ENCODE measurements around the gene P3H3. TPM values are rescaled to one million over a fixed set of nuclear protein-coding genes. Genes with fewer than 3 reads are reported as not detected.

P3H3 gene
- total and polyA plus RNA-seq, 2 of the 4 experiments (the other 2 are of a cell fraction), result 27.8 to 83.9 TPM

Other genes starting within 250 kb of the P3H3 start
- 262 and 279 TPM in 2 replicates for gene CHD4, start 221.0 kb upstream of the P3H3 start, total RNA-seq (2012; rRNA removed)
- 99.8 and 116 TPM in 2 replicates for gene CHD4, start 221.0 kb upstream of the P3H3 start, polyA plus RNA-seq (2012; rRNA removed)
- gene LPAR5, start 192.4 kb upstream of the P3H3 start, total RNA-seq (2012; rRNA removed), result not detected in 2 replicates
- not detected in 2 replicates for gene LPAR5, start 192.4 kb upstream of the P3H3 start, polyA plus RNA-seq (2012; rRNA removed)
- not detected in 2 replicates for gene ACRBP, start 181.0 kb upstream of the P3H3 start, total RNA-seq (2012; rRNA removed)
- gene ACRBP, start 181.0 kb upstream of the P3H3 start, polyA plus RNA-seq (2012; rRNA removed), result 0.27 and 0.38 TPM in 2 replicates
- gene ING4, start 165.3 kb upstream of the P3H3 start, total RNA-seq (2012; rRNA removed), result 22.0 and 25.3 TPM in 2 replicates
- gene ING4, start 165.3 kb upstream of the P3H3 start, polyA plus RNA-seq (2012; rRNA removed), result 31.1 and 47.5 TPM in 2 replicates
- gene ZNF384, start 139.0 kb upstream of the P3H3 start, total RNA-seq (2012; rRNA removed), result 16.3 and 17.5 TPM in 2 replicates
- 53.7 and 55.6 TPM in 2 replicates for gene ZNF384, start 139.0 kb upstream of the P3H3 start, polyA plus RNA-seq (2012; rRNA removed)
- under 0.01 and 0.18 TPM in 2 replicates for gene PIANP, start 127.6 kb upstream of the P3H3 start, total RNA-seq (2012; rRNA removed)
- 5.4 and 6.8 TPM in 2 replicates for gene PIANP, start 127.6 kb upstream of the P3H3 start, polyA plus RNA-seq (2012; rRNA removed)
- gene COPS7A, start 104.4 kb upstream of the P3H3 start, total RNA-seq (2012; rRNA removed), result 51.4 and 58.8 TPM in 2 replicates
- gene COPS7A, start 104.4 kb upstream of the P3H3 start, polyA plus RNA-seq (2012; rRNA removed), result 135 and 138 TPM in 2 replicates
- 236 and 244 TPM in 2 replicates for gene MLF2, start 75.3 kb upstream of the P3H3 start, total RNA-seq (2012; rRNA removed)
- 359 and 403 TPM in 2 replicates for gene MLF2, start 75.3 kb upstream of the P3H3 start, polyA plus RNA-seq (2012; rRNA removed)
- 11.4 and 17.2 TPM in 2 replicates for gene PTMS, start 62.0 kb upstream of the P3H3 start, total RNA-seq (2012; rRNA removed)
- 275 and 288 TPM in 2 replicates for gene PTMS, start 62.0 kb upstream of the P3H3 start, polyA plus RNA-seq (2012; rRNA removed)
- not detected in 2 replicates for gene LAG3, start 55.9 kb upstream of the P3H3 start, total RNA-seq (2012; rRNA removed)
- 0.41 and 0.66 TPM in 2 replicates for gene LAG3, start 55.9 kb upstream of the P3H3 start, polyA plus RNA-seq (2012; rRNA removed)
- 4.2 and 5.7 TPM in 2 replicates for gene CD4, start 38.9 kb upstream of the P3H3 start, total RNA-seq (2012; rRNA removed)
- gene CD4, start 38.9 kb upstream of the P3H3 start, polyA plus RNA-seq (2012; rRNA removed), result 15.0 and 15.7 TPM in 2 replicates
- 1.7 and 2.9 TPM in 2 replicates for gene GPR162, start 6.6 kb upstream of the P3H3 start, total RNA-seq (2012; rRNA removed)
- 6.0 and 7.8 TPM in 2 replicates for gene GPR162, start 6.6 kb upstream of the P3H3 start, polyA plus RNA-seq (2012; rRNA removed)
- gene GNB3, start 12.5 kb downstream of the P3H3 start, total RNA-seq (2012; rRNA removed), result 0.56 and 0.72 TPM in 2 replicates
- 20.5 and 20.7 TPM in 2 replicates for gene GNB3, start 12.5 kb downstream of the P3H3 start, polyA plus RNA-seq (2012; rRNA removed)
- 23.5 and 30.3 TPM in 2 replicates for gene CDCA3, start 22.9 kb downstream of the P3H3 start, total RNA-seq (2012; rRNA removed)
- gene CDCA3, start 22.9 kb downstream of the P3H3 start, polyA plus RNA-seq (2012; rRNA removed), result 61.0 and 67.5 TPM in 2 replicates
- gene USP5, start 23.7 kb downstream of the P3H3 start, total RNA-seq (2012; rRNA removed), result 119 and 125 TPM in 2 replicates
- gene USP5, start 23.7 kb downstream of the P3H3 start, polyA plus RNA-seq (2012; rRNA removed), result 67.7 and 69.7 TPM in 2 replicates
- gene TPI1, start 39.1 kb downstream of the P3H3 start, total RNA-seq (2012; rRNA removed), result 1,842 and 2,176 TPM in 2 replicates
- gene TPI1, start 39.1 kb downstream of the P3H3 start, polyA plus RNA-seq (2012; rRNA removed), result 1,995 and 2,214 TPM in 2 replicates
- 1.1 and 1.3 TPM in 2 replicates for gene SPSB2, start 44.9 kb downstream of the P3H3 start, total RNA-seq (2012; rRNA removed)
- 4.1 and 4.3 TPM in 2 replicates for gene SPSB2, start 44.9 kb downstream of the P3H3 start, polyA plus RNA-seq (2012; rRNA removed)
- gene LRRC23, start 76.4 kb downstream of the P3H3 start, total RNA-seq (2012; rRNA removed), result 8.9 and 11.1 TPM in 2 replicates
- 9.2 and 11.4 TPM in 2 replicates for gene LRRC23, start 76.4 kb downstream of the P3H3 start, polyA plus RNA-seq (2012; rRNA removed)
- gene ENO2, start 86.2 kb downstream of the P3H3 start, total RNA-seq (2012; rRNA removed), result 20.8 and 28.3 TPM in 2 replicates
- 81.5 and 92.8 TPM in 2 replicates for gene ENO2, start 86.2 kb downstream of the P3H3 start, polyA plus RNA-seq (2012; rRNA removed)
- 2.5 and 3.4 TPM in 2 replicates for gene ATN1, start 99.6 kb downstream of the P3H3 start, total RNA-seq (2012; rRNA removed)
- gene ATN1, start 99.6 kb downstream of the P3H3 start, polyA plus RNA-seq (2012; rRNA removed), result 58.7 and 59.8 TPM in 2 replicates
- not detected in 2 replicates for gene RNU7-1, start 115.4 kb downstream of the P3H3 start, total RNA-seq (2012; rRNA removed)
- not detected in 2 replicates for gene RNU7-1, start 115.4 kb downstream of the P3H3 start, polyA plus RNA-seq (2012; rRNA removed)
- 197 and 238 TPM in 2 replicates for gene C12orf57, start 115.6 kb downstream of the P3H3 start, total RNA-seq (2012; rRNA removed)
- 530 and 703 TPM in 2 replicates for gene C12orf57, start 115.6 kb downstream of the P3H3 start, polyA plus RNA-seq (2012; rRNA removed)
- gene PTPN6, start 122.9 kb downstream of the P3H3 start, total RNA-seq (2012; rRNA removed), result under 0.01 TPM in 1 of 2 replicates, not detected in the other
- gene PTPN6, start 122.9 kb downstream of the P3H3 start, polyA plus RNA-seq (2012; rRNA removed), result 0.14 TPM in 1 of 2 replicates, not detected in the other
- gene PHB2, start 142.3 kb downstream of the P3H3 start, total RNA-seq (2012; rRNA removed), result 219 and 240 TPM in 2 replicates
- 286 and 298 TPM in 2 replicates for gene PHB2, start 142.3 kb downstream of the P3H3 start, polyA plus RNA-seq (2012; rRNA removed)
- 43.6 and 66.1 TPM in 2 replicates for gene EMG1, start 142.5 kb downstream of the P3H3 start, total RNA-seq (2012; rRNA removed)
- gene EMG1, start 142.5 kb downstream of the P3H3 start, polyA plus RNA-seq (2012; rRNA removed), result 37.5 and 43.1 TPM in 2 replicates
- 6.4 and 7.0 TPM in 2 replicates for gene LPCAT3, start 190.1 kb downstream of the P3H3 start, total RNA-seq (2012; rRNA removed)
- gene LPCAT3, start 190.1 kb downstream of the P3H3 start, polyA plus RNA-seq (2012; rRNA removed), result 17.4 and 18.6 TPM in 2 replicates
- 34.4 and 49.6 TPM in 2 replicates for gene C1S, start 232.3 kb downstream of the P3H3 start, total RNA-seq (2012; rRNA removed)
- gene C1S, start 232.3 kb downstream of the P3H3 start, polyA plus RNA-seq (2012; rRNA removed), result 64.1 and 85.4 TPM in 2 replicates